HG03469 (cell line): ENCODE data around the gene SLCO1B3.
"Not testable (repeated sequence)": the region's sequence is repeated elsewhere in the genome, so short reads cannot be mapped to it uniquely, and the experiment has no call there.

Experiments
- ATAC-seq: cut with Tn5 transposase; IDR thresholded peaks from one replicate; pipeline ENCODE4 v1.9.1; 2021; ENCODE audit warnings: mild to moderate bottlenecking, moderate library complexity, moderate number of reproducible peaks; ENCODE audit not compliant: unreplicated experiment

Gene SLCO1B3

GRCh38 chr12:20810487-20810886 is at the start of gene SLCO1B3:
Gene SLCO1B3 (plus strand): TSS chr12:20810705. CDS start chr12:20815739, 5,034 bp downstream.
- no peak for ATAC-seq

- no peak for ATAC-seq
Measured at GRCh38 chr12:20777420-20777819, 33.1 kb upstream of the SLCO1B3 start.

GRCh38 chr12:20778969-20779368 is 31.5 kb upstream of the SLCO1B3 start:
- no peak for ATAC-seq

GRCh38 chr12:20779971-20780370 is 30.5 kb upstream of the SLCO1B3 start:
- ATAC-seq = not testable (repeated sequence)

- not testable (repeated sequence) for ATAC-seq
Measured at GRCh38 chr12:20783796-20784357, 26.6 kb upstream of the SLCO1B3 start.

- no peak for ATAC-seq
Measured at GRCh38 chr12:20792971-20793370, 17.5 kb upstream of the SLCO1B3 start.

GRCh38 chr12:20798554-20798953 is 12.0 kb upstream of the SLCO1B3 start:
- no peak for ATAC-seq

GRCh38 chr12:20800160-20800559 is 10.3 kb upstream of the SLCO1B3 start:
- no peak for ATAC-seq

- no peak for ATAC-seq
Measured at GRCh38 chr12:20801035-20801434, 9.5 kb upstream of the SLCO1B3 start.

- no peak for ATAC-seq
Measured at GRCh38 chr12:20805921-20806320, 4.6 kb upstream of the SLCO1B3 start.

GRCh38 chr12:20807192-20808080 is 3.1 kb upstream of the SLCO1B3 start:
- ATAC-seq = no peak

- ATAC-seq = no peak
Measured at GRCh38 chr12:20808521-20808920, 2.0 kb upstream of the SLCO1B3 start.

GRCh38 chr12:20815574-20815973 is 5.1 kb downstream of the SLCO1B3 start:
- ATAC-seq = no peak

GRCh38 chr12:20822415-20822814 is 11.9 kb downstream of the SLCO1B3 start:
- ATAC-seq = no peak

GRCh38 chr12:20822925-20823324 is 12.4 kb downstream of the SLCO1B3 start:
- ATAC-seq = no peak

- no peak for ATAC-seq
Measured at GRCh38 chr12:20829919-20830318, 19.4 kb downstream of the SLCO1B3 start.

- no peak for ATAC-seq
Measured at GRCh38 chr12:20830456-20830855, 20.0 kb downstream of the SLCO1B3 start.

GRCh38 chr12:20832911-20833310 is 22.4 kb downstream of the SLCO1B3 start:
- no peak for ATAC-seq

GRCh38 chr12:20852649-20853048 is 42.1 kb downstream of the SLCO1B3 start:
- ATAC-seq = no peak

- ATAC-seq = no peak
Measured at GRCh38 chr12:20863056-20863455, 52.6 kb downstream of the SLCO1B3 start.

GRCh38 chr12:20865873-20866272 is 55.4 kb downstream of the SLCO1B3 start:
- no peak for ATAC-seq

- no peak for ATAC-seq
Measured at GRCh38 chr12:20868277-20868676, 57.8 kb downstream of the SLCO1B3 start.
